Measurements from ENCODE around the gene TCTN2. TPM values are rescaled to one million over a fixed set of nuclear protein-coding genes. Genes with fewer than 3 reads are reported as not detected.

The TCTN2 gene
- total and polyA plus RNA-seq, 2 of the 8 experiments (the other 6 are each of a cell fraction or from before 2014, with no cell fraction given), result 7.5 to 8.4 TPM

DNA sequence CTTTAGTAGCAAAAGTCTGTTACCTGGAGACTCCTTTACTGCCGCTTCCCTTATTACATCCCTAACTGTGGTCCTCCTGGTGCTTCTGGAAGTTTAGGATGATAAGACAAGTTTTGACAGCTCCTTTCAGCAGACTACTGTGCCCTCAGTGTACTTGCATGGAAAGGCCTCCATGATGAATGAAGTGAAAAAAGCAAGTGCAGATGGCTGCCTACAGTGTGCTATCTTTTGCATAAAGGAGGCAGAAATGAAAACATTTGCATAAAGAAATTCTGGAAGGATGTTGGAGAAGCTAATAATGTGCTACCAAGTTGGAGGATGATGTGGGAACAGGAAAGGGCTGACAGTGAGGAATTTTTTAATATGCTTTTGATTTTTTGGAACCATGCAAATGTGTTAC, 4.5 kb downstream of the TCTN2 start:
- no peak overlapping the region for H3K9ac ChIP-seq (replicated peaks in 1 of 4; ENCODE audit: extremely low read depth in 1 of 4, low read depth in 3 of 4, low read length in 3 of 4)
- no peak overlapping the region for H2BK120ac ChIP-seq (replicated peaks; ENCODE audit: low read depth, low read length)
- H4K20me1 ChIP-seq (replicated peaks in 1 of 2; ENCODE audit: control insufficient read depth in 1 of 2, insufficient read depth in 2 of 2, low read length in 2 of 2), result peaks cover 0 to 2% of the 10 kb centered on the region in 2 experiments
- H3K4me1 ChIP-seq (replicated peaks in 1 of 4; ENCODE audit: control insufficient read depth in 3 of 4, insufficient read depth in 4 of 4, low read length in 3 of 4), result peaks cover 0 to 4% (median 0%) of the 10 kb centered on the region in 4 experiments; a peak in 2 of 7 replicates
- H3K14ac ChIP-seq (ENCODE audit: insufficient read length), result no peak overlapping the region
- WGBS, 2 experiments (ENCODE audit: extremely low coverage in 1 of 2, insufficient coverage in 1 of 2, insufficient read length in 1 of 2, insufficient replicate concordance in 2 of 2, low coverage in 1 of 2, low lambda C conversion rate in 2 of 2, missing lambda C conversion rate in 1 of 2), result 93% methylated on average over 1 of the region's 1 CpG; no CpG with 5 or more reads in 1 of the 2 experiments
- CTCF ChIA-PET (ENCODE audit: partially characterized antibody), result no interaction called here
- no peak overlapping the region for H2BK5ac ChIP-seq (ENCODE audit: low read depth, low read length)
- no peak overlapping the region for H2BK20ac ChIP-seq (ENCODE audit: low read length)
- H3K27me3 ChIP-seq (replicated peaks in 1 of 4; ENCODE audit: control insufficient read depth in 3 of 4, extremely low read depth in 1 of 4, insufficient read depth in 3 of 4, low read length in 3 of 4), result no peaks in the 10 kb centered on the region
- H3K4ac ChIP-seq (replicated peaks; ENCODE audit: insufficient read length, low read depth, low read length), result no peak overlapping the region
- no peaks in the 10 kb centered on the region for H3K79me2 ChIP-seq (ENCODE audit: control insufficient read depth in 1 of 2, insufficient read depth in 2 of 2, low read length in 2 of 2)
- no peak overlapping the region for H4K5ac ChIP-seq (ENCODE audit: insufficient read length, low read depth, low read length)
- H3K4me3 ChIP-seq (ENCODE audit: extremely low read depth in 1 of 4, insufficient read depth in 2 of 4, low read depth in 3 of 4, low read length in 4 of 4), result no peak overlapping the region
- H3K56ac ChIP-seq (replicated peaks; ENCODE audit: insufficient read length, low read depth, low read length), result no peak overlapping the region
- no peak overlapping the region for H2AK5ac ChIP-seq (ENCODE audit: low read depth, low read length)
- no peak overlapping the region for H4K8ac ChIP-seq (ENCODE audit: extremely low read depth, insufficient read depth, low read length)
- H2BK15ac ChIP-seq (ENCODE audit: low read length), result no peak overlapping the region
- no peak overlapping the region for H3K18ac ChIP-seq (ENCODE audit: extremely low read depth, low read length)
- no peaks in the 10 kb centered on the region for H3K79me1 ChIP-seq (ENCODE audit: low read depth, low read length)
- H4K91ac ChIP-seq (replicated peaks; ENCODE audit: insufficient read length, low read length), result no peak overlapping the region
- FAIRE-seq (no peak), DNase-seq (ENCODE audit: low read depth in 1 of 2, low spot score in 2 of 2) (no peak)
- no peak overlapping the region for H3K23ac ChIP-seq (ENCODE audit: insufficient read length)
- POLR2A ChIA-PET (ENCODE audit: partially characterized antibody), result interaction anchor here (0.8 to 1.9 kb wide), 3 partner anchors 8 to 54 kb away, joined by 3 to 6 read pairs (median 3); partner anchors contain the start of gene ATP6V0A2
- no peak overlapping the region for H3K27ac ChIP-seq (ENCODE audit: low read depth, low read length)
- H2AFZ ChIP-seq (ENCODE audit: low read length), result no peak overlapping the region
- H3K9me3 ChIP-seq (ENCODE audit: insufficient read depth in 2 of 2, low read depth in 1 of 2, low read length in 1 of 2), result no peaks in the 10 kb centered on the region
- no peaks in the 10 kb centered on the region; a peak in 1 of 8 replicates for H3K36me3 ChIP-seq (ENCODE audit: control insufficient read depth in 2 of 4, insufficient read depth in 4 of 4, low read length in 3 of 4)
- no peak overlapping the region for H2BK12ac ChIP-seq (ENCODE audit: low read depth, low read length)
- no peak overlapping the region for H3K4me2 ChIP-seq (ENCODE audit: insufficient read depth in 1 of 2, low read depth in 2 of 2, low read length in 2 of 2)
- peaks cover 4% of the 10 kb centered on the region; the same call in 1 of the 2 replicates for H3K23me2 ChIP-seq (ENCODE audit: low read depth, low read length)
- TF ChIP-seq CREB1 (IDR thresholded peaks at IDR 0.05), result no peak
- no peak for TF ChIP-seq CHD2 (IDR thresholded peaks at IDR 0.05; ENCODE audit: low read length)
- TF ChIP-seq FOSL1 (IDR thresholded peaks at IDR 0.05; ENCODE audit: insufficient read depth, low read depth, low read length), result no peak
- TF ChIP-seq BCL11A (IDR thresholded peaks at IDR 0.05; ENCODE audit: low read depth in 2 of 2, low read length in 2 of 2), result no peak
- TF ChIP-seq CBX5 (IDR thresholded peaks at IDR 0.05; ENCODE audit: low read depth, low read length), result no peak
- TF ChIP-seq NRF1 (IDR thresholded peaks at IDR 0.05; ENCODE audit: low read depth, low read length), result no peak
- TF ChIP-seq TAF7 (optimal IDR thresholded peaks at IDR 0.05; ENCODE audit: borderline replicate concordance, low read depth, low read length), result no peak
- TF ChIP-seq JUND (IDR thresholded peaks at IDR 0.05; ENCODE audit: low read length), result no peak
- no peak for TF ChIP-seq SP2 (IDR thresholded peaks at IDR 0.05; ENCODE audit: low read length)
- TF ChIP-seq TBP (IDR thresholded peaks at IDR 0.05; ENCODE audit: low read depth, low read length), result no peak
- no peak for TF ChIP-seq BRCA1 (IDR thresholded peaks at IDR 0.05; ENCODE audit: low read depth, low read length)
- no peak for TF ChIP-seq ASH2L (IDR thresholded peaks at IDR 0.05; ENCODE audit: low read length)
- no peak for TF ChIP-seq GABPA (IDR thresholded peaks at IDR 0.05; ENCODE audit: borderline replicate concordance, insufficient read depth, low read length)
- no peak for TF ChIP-seq CTBP2 (IDR thresholded peaks at IDR 0.05; ENCODE audit: borderline replicate concordance, insufficient read depth, insufficient read length, low read length)
- no peak for TF ChIP-seq EGR1 (IDR thresholded peaks at IDR 0.05; ENCODE audit: borderline replicate concordance, low read depth, low read length)
- TF ChIP-seq GTF2F1 (IDR thresholded peaks at IDR 0.05; ENCODE audit: borderline replicate concordance, low read depth, low read length), result no peak

Data from H1 (cell line).